Measurements from ENCODE around the gene CCDC40. TPM values are rescaled to one million over a fixed set of nuclear protein-coding genes. Genes with fewer than 3 reads are reported as not detected.

Gene CCDC40
- total RNA-seq, 1 donor from 2014 or later, result 29.6 TPM

- TF ChIP-seq CTCF (conservative IDR thresholded peaks at IDR 0.05), result no peak
- Mint-ChIP-seq H3K4me3 (no peak overlapping the region), H3K36me3 (peaks cover 3% of the 10 kb centered on the region), H3K4me1 (ENCODE audit: unreplicated experiment) (peaks cover 5% of the 10 kb centered on the region), H3K9me3 (no peaks in the 10 kb centered on the region), H3K27me3 (no peaks in the 10 kb centered on the region), H3K27ac (no peak overlapping the region)
- DNase-seq (ENCODE audit: extremely low spot score, unreplicated experiment), result no peak
Measured at GRCh38 chr17:80003969-80004368, 32.5 kb upstream of the CCDC40 start.

- no peaks in the 10 kb centered on the region for H3K9me3 Mint-ChIP-seq
- peak; percentile 94 for TF ChIP-seq CTCF (conservative IDR thresholded peaks at IDR 0.05)
- no peak for DNase-seq (ENCODE audit: extremely low spot score, unreplicated experiment)
- no peak overlapping the region for H3K27ac Mint-ChIP-seq
- no peaks in the 10 kb centered on the region for H3K36me3 Mint-ChIP-seq
- no peaks in the 10 kb centered on the region for H3K27me3 Mint-ChIP-seq
- peaks cover 5% of the 10 kb centered on the region for H3K4me1 Mint-ChIP-seq (ENCODE audit: unreplicated experiment)
- H3K4me3 Mint-ChIP-seq, result peak overlapping the region; percentile 81
Measured at GRCh38 chr17:80005360-80006338, 30.8 kb upstream of the CCDC40 start.

GRCh38 chr17:80006339-80006720, 30.1 kb upstream of the CCDC40 start:
- peaks cover 5% of the 10 kb centered on the region for H3K4me1 Mint-ChIP-seq (ENCODE audit: unreplicated experiment)
- H3K4me3 Mint-ChIP-seq, result peak overlapping the region; percentile 81
- H3K27ac Mint-ChIP-seq, result no peak overlapping the region
- H3K36me3 Mint-ChIP-seq, result no peaks in the 10 kb centered on the region
- TF ChIP-seq CTCF (conservative IDR thresholded peaks at IDR 0.05), result no peak
- DNase-seq (ENCODE audit: extremely low spot score, unreplicated experiment), result no peak
- no peaks in the 10 kb centered on the region for H3K9me3 Mint-ChIP-seq
- H3K27me3 Mint-ChIP-seq, result no peaks in the 10 kb centered on the region

GRCh38 chr17:80006811-80007752, 29.4 kb upstream of the CCDC40 start:
- no peak overlapping the region for H3K4me3 Mint-ChIP-seq
- peak overlapping the region; percentile 26 for H3K27ac Mint-ChIP-seq
- no peak for TF ChIP-seq CTCF (conservative IDR thresholded peaks at IDR 0.05)
- H3K4me1 Mint-ChIP-seq (ENCODE audit: unreplicated experiment), result peaks cover 5% of the 10 kb centered on the region
- no peaks in the 10 kb centered on the region for H3K36me3 Mint-ChIP-seq
- no peak for DNase-seq (ENCODE audit: extremely low spot score, unreplicated experiment)
- no peaks in the 10 kb centered on the region for H3K27me3 Mint-ChIP-seq
- no peaks in the 10 kb centered on the region for H3K9me3 Mint-ChIP-seq

GRCh38 chr17:80007939-80008338, 28.5 kb upstream of the CCDC40 start:
- Mint-ChIP-seq H3K4me1 (ENCODE audit: unreplicated experiment) (peaks cover 5% of the 10 kb centered on the region), H3K27me3 (no peaks in the 10 kb centered on the region), H3K4me3 (no peak overlapping the region), H3K36me3 (no peaks in the 10 kb centered on the region), H3K27ac (no peak overlapping the region), H3K9me3 (no peaks in the 10 kb centered on the region)
- TF ChIP-seq CTCF (conservative IDR thresholded peaks at IDR 0.05), result no peak
- DNase-seq (ENCODE audit: extremely low spot score, unreplicated experiment), result no peak

Measured in type B pancreatic cell (in vitro differentiated cells).